HG02973 (cell line): ENCODE measurements around the gene CDC37L1.
A peak's percentile ranks its signal among the peaks of the same experiment; 100 is the strongest.
"Not testable (repeated sequence)": the region's sequence is repeated elsewhere in the genome, so short reads cannot be mapped to it uniquely, and the experiment has no call there.

ENCODE experiments used
- ATAC-seq: cut with Tn5 transposase; IDR thresholded peaks from one replicate; pipeline ENCODE4 v1.9.1; 2021; ENCODE audit warnings: moderate library complexity; ENCODE audit not compliant: unreplicated experiment

Gene CDC37L1

DNA sequence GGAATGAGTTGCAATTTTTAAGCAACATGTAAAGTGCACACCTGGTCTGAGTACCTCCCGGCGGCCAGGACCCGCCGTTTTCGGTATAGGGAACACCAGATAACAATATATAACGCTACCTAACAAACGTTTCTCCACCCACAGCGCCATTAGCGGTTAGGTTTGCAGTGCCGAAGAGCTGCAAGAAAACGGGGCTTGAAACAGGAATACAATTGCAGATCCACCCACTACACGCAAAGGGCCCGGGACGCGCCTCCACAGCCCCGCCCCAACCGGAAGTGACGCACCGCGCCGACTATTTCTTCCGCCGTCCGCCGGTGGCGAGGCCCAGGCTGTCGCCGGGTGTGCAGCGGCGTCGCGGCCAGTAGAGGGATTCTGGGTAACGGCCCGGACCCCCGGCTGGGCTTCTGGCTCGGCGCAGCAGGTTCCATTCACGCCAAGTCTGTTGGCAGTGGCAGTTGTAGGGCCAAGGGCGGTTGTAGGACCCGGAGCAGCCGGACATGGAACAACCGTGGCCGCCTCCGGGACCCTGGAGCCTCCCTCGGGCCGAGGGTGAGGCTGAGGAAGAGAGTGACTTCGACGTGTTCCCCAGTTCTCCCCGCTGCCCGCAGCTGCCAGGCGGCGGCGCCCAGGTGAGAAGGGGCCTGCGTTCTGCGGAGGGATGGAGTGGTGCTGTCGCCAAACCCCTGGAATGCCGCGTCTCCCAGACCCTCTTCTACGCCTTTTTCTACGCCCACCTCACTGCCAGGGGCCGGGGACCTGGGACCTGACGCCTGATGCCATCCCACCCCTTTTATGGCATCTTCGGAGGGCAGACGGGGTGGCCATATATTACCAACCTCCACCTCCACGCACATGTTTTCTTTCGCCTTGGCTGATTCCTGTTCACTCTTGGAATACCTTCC is at the start of gene CDC37L1:
Gene CDC37L1, plus strand, starts transcription at position 302 of the 905 bp plus-strand sequence. Its CDS starts 199 bp downstream, at position 501.
- ATAC-seq = peak; percentile 91

DNA sequence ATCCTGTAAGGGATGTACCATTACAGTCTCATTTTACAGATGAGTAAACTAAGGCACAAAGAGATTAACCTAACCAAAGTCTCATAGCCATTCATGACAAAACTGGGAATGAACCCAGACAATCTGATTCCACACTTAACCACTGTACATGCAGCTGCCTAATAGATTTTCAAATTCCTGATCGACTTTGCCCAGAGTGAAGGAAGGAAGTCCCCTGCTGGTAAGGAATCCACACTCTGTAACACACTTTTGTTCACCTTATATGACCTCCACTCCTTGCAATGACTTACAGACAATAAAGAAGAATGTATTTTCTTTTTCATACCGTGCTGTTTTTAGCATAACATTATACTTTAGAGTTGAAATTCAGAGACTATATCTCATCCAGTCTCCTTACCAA is 48.5 kb upstream of the CDC37L1 start:
- no peak for ATAC-seq

DNA sequence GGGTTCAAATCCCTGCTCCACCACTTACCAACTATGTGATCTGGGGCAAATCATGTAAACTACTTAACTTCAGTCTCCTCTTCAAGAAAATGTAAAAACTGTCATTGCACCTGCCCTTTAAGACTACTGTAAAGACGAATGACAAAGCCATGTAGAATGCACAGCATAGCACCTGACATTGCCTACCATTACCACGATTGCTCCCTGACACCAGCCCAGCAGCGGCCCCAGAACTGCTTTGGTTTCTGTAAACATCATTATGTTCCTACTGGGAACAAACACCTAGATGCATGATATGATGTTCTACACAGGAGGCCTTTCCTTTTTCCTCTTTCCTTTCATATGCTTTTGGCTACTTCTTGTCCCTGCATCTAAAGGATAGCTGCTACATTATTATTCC is 40.4 kb upstream of the CDC37L1 start:
- ATAC-seq = no peak

DNA sequence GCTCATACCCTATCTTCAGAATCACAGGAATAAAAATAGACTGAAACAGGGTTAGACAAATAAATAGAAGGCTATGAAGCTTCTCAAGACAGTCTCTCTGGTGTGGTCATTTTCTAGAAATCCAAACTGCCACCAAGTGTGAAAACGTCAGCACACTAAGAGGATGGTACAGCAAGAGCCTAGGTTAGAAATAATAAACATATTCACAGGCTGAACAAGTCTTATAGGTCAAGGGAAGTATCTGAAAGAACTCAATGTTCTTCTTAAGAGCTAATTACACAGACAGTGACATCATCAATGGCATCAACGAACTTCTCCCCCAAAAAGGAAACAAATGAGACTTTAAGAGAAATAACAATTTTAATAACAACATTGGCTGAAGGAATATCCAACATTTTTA is 39.9 kb upstream of the CDC37L1 start:
- no peak for ATAC-seq

DNA sequence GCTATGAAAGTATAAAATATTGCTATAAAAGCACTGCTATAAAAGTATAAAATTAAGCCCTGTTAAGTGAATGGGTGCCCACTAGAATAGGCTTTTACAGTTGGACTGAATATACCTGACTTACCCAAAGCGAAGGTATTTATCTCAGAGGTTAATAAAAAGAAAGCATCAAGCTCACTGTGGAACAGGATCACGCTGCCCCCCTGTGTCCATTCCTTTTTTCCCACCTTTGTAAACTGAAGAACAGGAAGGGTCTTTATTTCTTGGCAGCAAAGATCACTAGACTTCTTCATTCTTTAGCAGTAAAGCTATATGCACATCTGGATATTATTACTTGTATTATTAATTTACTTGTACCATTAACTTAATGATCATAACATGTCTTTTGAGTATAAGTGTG is 39.3 kb upstream of the CDC37L1 start:
- no peak for ATAC-seq

DNA sequence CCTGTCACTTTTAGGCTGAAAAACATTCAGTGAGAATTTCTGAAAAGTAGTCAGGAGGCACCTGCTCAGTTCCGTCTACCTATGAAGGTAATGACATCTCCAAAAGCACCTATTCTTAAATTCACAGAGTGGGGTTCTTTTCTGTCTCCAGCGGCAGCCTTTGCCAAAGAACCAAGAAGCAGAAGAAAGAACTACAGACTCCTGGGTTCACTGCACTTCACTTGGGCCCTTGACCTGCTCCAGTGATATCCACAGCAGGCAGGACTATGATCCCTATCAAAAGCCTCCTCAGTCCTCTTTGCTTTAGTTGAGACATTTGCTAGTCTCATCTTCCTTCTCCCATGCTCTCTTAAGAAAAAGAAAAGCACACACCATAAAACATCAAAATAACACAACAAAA is 37.0 kb upstream of the CDC37L1 start:
- no peak for ATAC-seq

DNA sequence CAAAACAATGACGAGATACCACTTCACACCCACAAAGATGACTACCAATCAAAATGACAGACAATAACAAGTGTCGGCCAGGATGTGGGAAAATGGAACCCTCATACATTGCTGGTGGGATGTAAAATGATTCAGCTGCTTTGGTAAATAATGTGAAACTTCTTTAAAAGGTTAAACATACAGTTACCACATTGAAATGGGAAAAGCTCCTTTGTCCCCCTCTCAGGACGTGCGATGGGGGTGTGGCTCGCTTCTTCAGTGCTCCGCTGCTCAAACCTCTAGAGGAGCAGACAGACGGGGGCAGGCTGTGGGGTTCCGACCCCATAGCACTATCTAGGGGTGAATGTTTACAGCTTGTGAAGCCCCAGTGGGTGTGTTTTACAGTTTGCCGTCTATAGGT is 25.3 kb upstream of the CDC37L1 start:
- ATAC-seq = no peak

DNA sequence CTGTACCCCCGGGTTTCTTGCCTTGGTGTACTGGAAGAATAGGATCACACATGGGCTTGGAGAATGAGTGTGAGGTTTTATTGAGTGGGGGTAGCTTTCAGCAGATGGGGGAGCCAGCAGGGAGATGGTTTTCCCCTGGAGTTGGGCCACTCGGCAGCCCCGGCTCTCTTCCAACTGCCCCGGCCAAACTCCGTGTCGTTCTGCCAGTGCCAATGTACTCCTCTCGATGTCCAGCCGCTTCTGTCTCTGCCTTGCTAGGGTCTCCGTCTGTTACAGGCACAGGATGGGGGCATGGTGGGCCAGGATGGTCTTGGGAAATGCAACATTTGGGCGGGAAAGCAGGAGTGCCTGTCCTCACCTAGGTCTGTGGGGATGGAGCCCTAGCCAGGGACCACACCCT is 24.8 kb upstream of the CDC37L1 start:
- ATAC-seq = no peak

DNA sequence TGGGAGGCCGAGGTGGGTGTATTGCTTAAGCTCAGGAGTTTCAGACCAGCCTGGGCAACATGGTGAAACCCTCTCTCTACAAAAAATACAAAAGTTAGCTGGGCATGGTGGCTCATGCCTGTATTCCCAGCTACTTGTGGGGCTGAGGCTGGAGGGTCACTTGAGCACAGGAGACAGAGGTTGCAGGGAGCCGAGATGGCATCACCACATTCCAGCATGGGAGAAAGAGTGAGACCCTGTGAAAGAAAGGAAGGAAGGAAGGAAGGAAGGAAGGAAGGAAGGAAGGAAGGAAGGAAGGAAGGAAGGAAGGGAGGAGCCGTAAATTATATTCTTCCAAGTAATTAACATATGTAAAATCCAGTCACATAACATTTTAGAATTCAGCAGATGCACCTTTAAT is 23.2 kb upstream of the CDC37L1 start:
- ATAC-seq = not testable (repeated sequence)

DNA sequence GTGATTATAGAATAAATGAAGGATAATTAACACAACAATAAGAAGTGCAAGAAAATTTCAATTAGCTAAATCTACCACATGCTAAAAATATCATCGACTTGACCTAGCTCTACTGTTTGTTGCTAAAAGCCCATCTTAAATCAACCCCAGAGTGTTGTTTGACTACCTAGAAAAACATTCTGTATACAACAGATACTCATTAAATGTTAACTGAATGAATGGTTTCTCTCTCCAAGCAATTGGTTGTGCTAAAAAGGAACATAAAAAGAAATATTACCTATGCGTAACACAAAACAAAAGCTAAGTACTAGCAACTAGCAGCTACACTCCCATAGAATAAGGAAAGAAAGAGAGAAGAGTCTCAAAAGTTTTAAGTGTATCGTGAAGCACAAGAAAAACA is 22.7 kb upstream of the CDC37L1 start:
- ATAC-seq = no peak

DNA sequence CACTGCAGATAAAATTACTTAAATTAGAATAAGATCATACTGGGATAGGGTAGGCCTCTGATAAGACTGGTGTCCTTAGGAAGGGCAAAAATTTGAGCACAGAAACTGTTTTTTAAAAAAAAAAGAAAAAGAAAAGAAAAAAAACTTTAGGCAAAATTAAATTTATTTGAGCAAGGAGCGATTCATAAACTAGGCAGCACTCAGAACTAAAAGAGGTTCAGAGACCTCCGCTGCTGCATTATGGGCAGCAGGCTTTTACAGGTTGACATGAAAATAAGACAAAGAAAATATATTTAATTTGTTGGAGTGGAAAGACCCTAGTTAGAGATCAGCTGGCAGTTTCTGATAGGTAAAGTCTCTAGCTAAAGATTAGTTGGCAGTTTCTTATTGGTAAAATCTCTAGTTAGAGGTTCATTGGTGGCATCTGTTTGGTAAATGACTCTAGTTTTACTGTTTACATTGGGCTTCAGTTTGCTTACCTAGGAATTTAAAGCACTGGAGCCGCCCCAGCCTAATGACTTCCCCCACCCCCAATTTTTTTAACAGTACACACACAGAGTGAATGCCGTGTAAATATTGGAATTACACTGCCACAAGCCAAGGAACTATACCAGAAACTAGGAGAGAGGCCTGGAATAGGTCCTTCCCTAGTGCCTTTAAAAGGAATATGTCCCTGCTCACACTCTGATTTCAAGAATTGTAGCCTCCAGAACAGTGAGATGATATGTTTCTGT is 21.8 kb upstream of the CDC37L1 start:
- ATAC-seq = no peak

DNA sequence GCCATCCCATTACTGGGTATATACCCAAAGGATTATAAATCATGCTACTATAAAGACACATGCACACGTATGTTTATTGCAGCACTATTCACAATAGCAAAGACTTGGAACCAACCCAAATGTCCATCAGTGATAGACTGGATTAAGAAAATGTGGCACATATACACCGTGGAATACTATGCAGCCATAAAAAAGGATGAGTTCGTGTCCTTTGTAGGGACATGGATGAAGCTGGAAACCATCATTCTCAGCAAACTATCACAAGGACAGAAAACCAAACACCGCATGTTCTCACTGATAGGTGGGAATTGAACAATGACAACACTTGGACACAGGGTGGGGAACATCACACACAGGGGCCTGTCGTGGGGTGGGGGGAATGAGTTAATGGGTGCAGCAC is 18.7 kb upstream of the CDC37L1 start:
- not testable (repeated sequence) for ATAC-seq

DNA sequence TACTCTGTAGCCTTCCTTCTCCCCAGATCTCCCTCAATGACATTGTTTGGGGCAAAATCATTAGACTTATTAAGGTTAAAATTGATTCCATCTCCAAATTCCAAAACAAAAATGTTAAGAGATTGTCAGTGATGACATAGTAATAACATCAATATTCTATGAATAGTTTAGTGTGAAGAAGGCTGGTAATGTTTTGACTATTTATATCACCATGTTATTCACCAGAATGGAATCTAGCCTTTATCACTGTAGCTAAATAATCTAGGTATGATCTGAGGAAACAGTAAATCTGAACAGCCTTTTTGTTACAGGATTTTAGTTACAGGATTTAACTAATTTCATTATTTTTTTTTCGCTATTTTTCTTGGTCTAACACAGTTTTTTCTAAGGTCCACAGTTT is 18.2 kb upstream of the CDC37L1 start:
- no peak for ATAC-seq

DNA sequence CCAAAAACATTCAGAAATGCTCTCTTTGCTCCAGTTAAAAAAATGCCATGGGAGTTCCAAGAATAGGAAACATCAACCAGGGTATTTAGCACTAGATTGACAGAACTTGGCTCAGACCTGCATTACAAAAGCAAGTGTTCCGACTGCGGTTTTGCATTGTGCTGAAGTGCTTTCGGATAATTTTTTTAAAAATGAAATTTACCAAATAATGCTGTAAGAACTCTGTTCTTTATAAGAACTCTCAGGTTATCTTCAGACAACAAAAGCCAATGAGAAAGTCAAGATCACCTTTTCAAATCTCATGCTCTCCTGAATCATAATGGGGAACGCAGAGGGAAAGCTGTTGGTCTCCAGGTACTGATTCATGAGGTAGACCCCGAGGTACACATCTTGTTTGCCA is 17.8 kb upstream of the CDC37L1 start:
- ATAC-seq = no peak

DNA sequence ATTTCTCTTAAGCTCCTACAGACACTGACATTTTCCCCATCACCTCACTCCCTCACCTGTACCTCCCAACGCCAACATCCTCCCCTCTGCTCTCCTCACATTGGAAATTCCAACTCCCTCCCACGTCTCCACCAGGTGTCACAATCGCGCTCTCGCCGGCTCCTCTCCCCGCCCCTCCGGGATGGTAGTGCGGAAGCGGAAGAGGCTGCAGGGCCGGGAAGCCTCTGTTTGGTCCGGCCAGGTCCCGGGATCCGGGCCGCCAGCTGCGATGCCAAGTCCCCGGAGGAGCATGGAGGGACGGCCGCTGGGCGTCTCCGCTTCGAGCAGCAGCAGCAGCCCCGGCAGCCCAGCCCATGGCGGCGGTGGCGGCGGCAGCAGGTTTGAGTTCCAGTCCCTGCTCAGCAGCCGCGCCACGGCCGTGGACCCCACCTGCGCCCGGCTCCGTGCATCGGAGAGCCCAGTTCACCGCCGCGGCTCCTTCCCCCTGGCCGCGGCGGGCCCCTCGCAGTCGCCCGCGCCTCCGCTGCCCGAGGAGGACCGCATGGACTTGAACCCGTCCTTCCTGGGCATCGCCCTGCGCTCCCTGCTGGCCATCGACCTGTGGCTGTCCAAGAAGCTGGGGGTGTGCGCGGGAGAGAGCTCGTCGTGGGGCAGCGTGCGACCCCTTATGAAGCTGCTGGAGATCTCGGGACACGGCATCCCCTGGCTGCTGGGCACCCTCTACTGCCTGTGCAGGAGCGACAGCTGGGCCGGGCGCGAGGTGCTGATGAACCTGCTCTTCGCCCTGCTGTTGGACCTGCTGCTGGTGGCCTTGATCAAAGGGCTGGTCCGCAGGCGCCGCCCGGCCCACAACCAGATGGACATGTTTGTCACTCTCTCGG is 17.0 kb upstream of the CDC37L1 start, which contains the start of gene PLPP6:
Gene PLPP6, plus strand, starts transcription at position 187 of the 881 bp plus-strand sequence. Its CDS starts 82 bp downstream, at position 269.
- peak; percentile 78 for ATAC-seq

DNA sequence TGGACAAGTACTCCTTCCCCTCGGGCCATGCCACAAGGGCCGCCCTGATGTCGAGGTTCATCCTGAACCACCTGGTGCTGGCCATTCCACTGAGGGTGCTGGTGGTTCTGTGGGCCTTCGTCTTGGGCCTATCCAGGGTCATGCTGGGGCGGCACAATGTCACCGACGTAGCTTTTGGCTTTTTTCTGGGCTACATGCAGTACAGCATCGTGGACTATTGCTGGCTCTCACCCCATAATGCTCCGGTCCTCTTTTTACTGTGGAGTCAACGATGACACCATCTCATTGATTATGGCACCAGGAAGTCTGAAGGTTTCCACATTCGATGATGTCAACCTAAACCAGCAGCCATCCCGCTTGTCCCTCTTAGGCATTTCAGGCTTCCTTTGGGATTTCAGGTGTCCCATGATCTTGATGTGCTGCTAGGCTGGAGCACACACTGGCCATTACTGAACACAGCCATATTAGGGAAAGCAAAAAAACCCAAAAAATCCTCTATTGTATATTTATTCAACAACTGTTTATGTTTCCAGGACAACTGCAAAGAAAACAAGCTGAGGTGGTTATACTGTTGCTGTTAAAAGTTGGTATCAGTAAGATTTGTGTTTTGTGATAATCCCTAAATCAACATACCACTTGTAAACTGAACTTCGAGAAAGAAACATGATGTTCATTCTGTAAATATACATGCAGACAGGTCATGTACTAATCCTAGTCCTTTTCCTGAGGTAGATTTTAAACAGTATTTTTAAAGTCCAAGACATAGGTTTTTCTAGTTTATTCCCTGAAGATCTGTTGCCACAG is 16.2 kb upstream of the CDC37L1 start:
- peak; percentile 4 for ATAC-seq

DNA sequence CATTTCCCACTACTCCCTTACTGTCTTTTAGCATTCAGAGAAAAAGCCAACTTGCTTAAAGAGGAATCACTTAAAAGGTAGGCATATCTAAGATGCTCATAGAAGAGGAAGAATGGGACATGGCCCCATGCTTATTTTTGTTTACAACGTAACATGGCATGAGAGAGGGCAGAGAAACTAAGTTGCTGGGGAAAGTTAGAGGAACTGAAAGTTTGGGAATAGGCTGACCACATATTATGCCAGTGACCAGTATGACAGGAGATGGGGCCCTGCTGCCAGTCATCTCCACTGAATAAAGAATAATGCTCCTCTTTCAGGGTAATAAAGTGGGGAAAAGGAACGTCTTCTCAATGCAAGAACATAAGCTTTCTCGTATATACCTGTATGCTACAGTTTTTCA is 15.4 kb upstream of the CDC37L1 start:
- ATAC-seq = no peak

DNA sequence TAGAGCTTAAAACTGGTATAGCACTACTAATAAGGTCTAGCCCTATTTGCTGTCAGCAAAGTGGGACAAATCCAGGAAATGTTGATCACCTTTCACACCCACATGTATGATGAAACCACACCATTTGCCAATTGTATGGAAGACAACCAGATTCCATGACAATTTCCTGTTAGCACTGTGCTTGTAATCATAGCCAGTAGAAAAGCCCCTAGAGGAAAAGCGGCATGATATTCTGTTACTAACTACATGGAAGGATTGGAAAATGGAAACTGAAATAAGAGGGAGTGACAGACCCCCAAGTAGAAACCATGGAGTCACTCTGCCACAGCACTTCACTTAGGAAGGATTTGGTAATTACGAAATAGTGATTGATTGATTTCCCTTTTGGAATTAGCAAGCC is 14.0 kb upstream of the CDC37L1 start:
- no peak for ATAC-seq

DNA sequence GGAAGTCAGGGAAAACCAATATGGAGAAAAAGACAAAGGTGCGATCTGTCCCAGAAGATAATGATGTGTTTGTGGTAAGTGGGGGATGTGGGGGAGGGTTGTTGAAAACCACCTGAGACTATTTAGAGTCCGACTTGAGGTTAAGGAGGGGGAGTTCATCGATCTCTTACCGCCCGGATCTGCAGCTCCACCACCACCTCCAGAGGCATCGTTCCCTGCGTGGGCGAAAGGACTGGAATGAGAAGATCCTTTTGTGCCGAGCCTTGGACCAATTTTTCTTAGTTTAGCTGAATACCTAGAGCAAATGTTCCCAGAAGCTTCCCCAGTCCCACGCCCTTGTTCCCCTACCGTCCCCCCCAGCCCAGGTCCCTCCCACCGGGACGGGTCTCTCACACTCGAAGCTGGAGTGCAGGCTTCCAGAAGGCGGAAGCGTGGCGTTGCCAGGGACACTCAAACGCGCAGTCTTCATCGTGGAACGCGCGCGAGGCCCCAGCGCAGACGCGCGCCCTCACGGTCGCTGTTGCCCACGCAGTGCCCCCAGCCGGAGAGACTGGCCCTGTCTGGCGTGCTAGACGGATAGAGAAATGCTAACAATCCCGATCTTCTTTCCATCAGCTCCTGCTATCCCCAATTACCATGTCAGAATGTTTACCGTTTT is 13.2 kb upstream of the CDC37L1 start, which contains the start of gene SPATA6L:
Gene SPATA6L, minus strand, starts transcription at position 439 of the 658 bp plus-strand sequence. Its CDS starts 230 bp downstream, at position 209.
- ATAC-seq = no peak

DNA sequence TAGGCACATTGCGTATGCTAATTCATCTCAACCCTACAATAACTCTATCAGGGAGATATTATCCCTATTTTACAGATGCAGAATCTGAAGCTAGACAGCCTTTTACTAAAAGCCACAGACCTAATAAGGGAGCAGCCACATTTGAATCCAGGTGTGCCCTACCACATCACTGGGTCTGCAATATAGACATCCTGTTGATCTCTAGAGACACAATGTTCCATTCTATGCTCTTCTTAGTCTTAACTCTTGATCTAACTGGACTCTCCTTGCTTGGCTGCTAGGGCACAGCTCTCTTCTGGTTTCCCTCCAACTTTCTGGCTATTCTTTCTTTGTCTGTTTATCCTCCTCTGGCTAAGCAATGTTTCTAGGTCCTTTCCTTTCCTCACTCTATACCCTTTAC is 11.7 kb upstream of the CDC37L1 start:
- no peak for ATAC-seq
